PFSK-1 (cell line): ENCODE results near the gene NEDD4L.

Experiments used
- FOXP2 ChIP-seq: optimal IDR thresholded peaks from 2 replicates; pipeline ENCODE3; 2011; ENCODE audit warnings: borderline replicate concordance, control low read depth, inconsistent platforms; ENCODE audit not compliant: insufficient read depth; ENCODE audit errors: extremely low read length, extremely low read depth
- POLR2AphosphoS5 ChIP-seq: IDR thresholded peaks from 2 replicates; pipeline ENCODE4 v1.6.1; 2012; ENCODE audit warnings: low read depth, mild to moderate bottlenecking, control low read depth, low read length, moderate library complexity
- REST ChIP-seq, 2 experiments: IDR thresholded peaks; 2 replicates each; pipeline versions ENCODE4 v1.6.1 to v1.8.0; 2011 to 2012; ENCODE audit warnings: low read depth in 2 of 2, low read length in 2 of 2, control low read depth in 1 of 2, inconsistent platforms in 1 of 2, mild to moderate bottlenecking in 1 of 2, moderate library complexity in 1 of 2; ENCODE audit not compliant: insufficient read depth in 1 of 2
- SIN3A ChIP-seq: IDR thresholded peaks from 2 replicates; pipeline ENCODE4 v1.6.1; 2012; ENCODE audit warnings: mild to moderate bottlenecking, low read length, moderate library complexity, borderline replicate concordance; ENCODE audit not compliant: insufficient read depth
- TAF1 ChIP-seq: IDR thresholded peaks from 2 replicates; pipeline ENCODE4 v1.6.1; 2012; ENCODE audit warnings: low read length, control low read depth, borderline replicate concordance; ENCODE audit not compliant: insufficient read depth

The NEDD4L gene

GRCh38 chr18:58427321-58427720 is 383.3 kb downstream of the NEDD4L start:
- TF ChIP-seq POLR2AphosphoS5 (no peak), TAF1 (no peak), SIN3A (no peak), FOXP2 (no peak), REST (IDR thresholded peaks at IDR 0.05; ENCODE audit: insufficient read depth in 1 of 2, low read depth in 2 of 2, low read length in 2 of 2) (no peak)

GRCh38 chr18:58429442-58429841 is 385.4 kb downstream of the NEDD4L start:
- TF ChIP-seq FOXP2 (no peak), SIN3A (no peak), POLR2AphosphoS5 (no peak), REST (IDR thresholded peaks at IDR 0.05; ENCODE audit: insufficient read depth in 1 of 2, low read depth in 2 of 2, low read length in 2 of 2) (no peak), TAF1 (no peak)

- TF ChIP-seq FOXP2 = no peak
- no peak for TF ChIP-seq REST (IDR thresholded peaks at IDR 0.05; ENCODE audit: insufficient read depth in 1 of 2, low read depth in 2 of 2, low read length in 2 of 2)
- no peak for TF ChIP-seq POLR2AphosphoS5
- no peak for TF ChIP-seq SIN3A
These were observed 387.2 kb downstream of the NEDD4L start for GRCh38 chr18:58431215-58431614.

- TF ChIP-seq SIN3A (no peak), REST (IDR thresholded peaks at IDR 0.05; ENCODE audit: insufficient read depth in 1 of 2, low read depth in 2 of 2, low read length in 2 of 2) (no peak), TAF1 (no peak), FOXP2 (no peak), POLR2AphosphoS5 (no peak)
These were observed 388.2 kb downstream of the NEDD4L start for GRCh38 chr18:58432050-58432727.
